GM19351 (cell line): ENCODE measurements around the gene BLMH.
"Not testable (repeated sequence)": the region's sequence is repeated elsewhere in the genome, so short reads cannot be mapped to it uniquely, and the experiment has no call there.

Source experiments
- ATAC-seq: cut with Tn5 transposase; IDR thresholded peaks from one replicate; pipeline ENCODE4 v1.9.1; 2021; ENCODE audit warnings: mild to moderate bottlenecking, moderate library complexity; ENCODE audit not compliant: unreplicated experiment

Gene BLMH

GRCh38 chr17:30232015-30232823 lies 59.5 kb downstream of the BLMH start:
- no peak for ATAC-seq

- no peak for ATAC-seq
These were observed 61.1 kb downstream of the BLMH start for GRCh38 chr17:30230596-30231125.

- not testable (repeated sequence) for ATAC-seq
These were observed 61.7 kb downstream of the BLMH start for GRCh38 chr17:30230009-30230408.

- ATAC-seq, result no peak
These were observed 62.7 kb downstream of the BLMH start for GRCh38 chr17:30229012-30229411.

- no peak for ATAC-seq
These were observed 63.7 kb downstream of the BLMH start for GRCh38 chr17:30228011-30228410.

GRCh38 chr17:30226878-30227277 lies 64.9 kb downstream of the BLMH start:
- no peak for ATAC-seq

GRCh38 chr17:30225919-30226553 lies 65.7 kb downstream of the BLMH start:
- ATAC-seq, result no peak

- ATAC-seq, result no peak
These were observed 66.6 kb downstream of the BLMH start for GRCh38 chr17:30225112-30225511.

GRCh38 chr17:30224419-30224960 lies 67.3 kb downstream of the BLMH start:
- ATAC-seq, result no peak

- ATAC-seq, result no peak
These were observed 69.0 kb downstream of the BLMH start for GRCh38 chr17:30222721-30223175.

- ATAC-seq, result no peak
These were observed 69.5 kb downstream of the BLMH start for GRCh38 chr17:30222251-30222650.

GRCh38 chr17:30221346-30221745 lies 70.4 kb downstream of the BLMH start:
- no peak for ATAC-seq

- ATAC-seq, result no peak
These were observed 71.3 kb downstream of the BLMH start for GRCh38 chr17:30220414-30220813.

- no peak for ATAC-seq
These were observed 71.9 kb downstream of the BLMH start for GRCh38 chr17:30219833-30220232.

GRCh38 chr17:30219315-30219714 lies 72.4 kb downstream of the BLMH start:
- no peak for ATAC-seq

- no peak for ATAC-seq
These were observed 72.9 kb downstream of the BLMH start for GRCh38 chr17:30218799-30219198.

GRCh38 chr17:30217746-30218245 lies 73.9 kb downstream of the BLMH start:
- ATAC-seq, result no peak

GRCh38 chr17:30217054-30217453 lies 74.7 kb downstream of the BLMH start:
- ATAC-seq, result no peak

- peak; percentile 65 for ATAC-seq
These were observed 79.0 kb downstream of the BLMH start for GRCh38 chr17:30212750-30213149.

GRCh38 chr17:30211371-30211770 lies 80.4 kb downstream of the BLMH start:
- ATAC-seq, result no peak

GRCh38 chr17:30210901-30211300 lies 80.8 kb downstream of the BLMH start:
- no peak for ATAC-seq

GRCh38 chr17:30210366-30210765 lies 81.4 kb downstream of the BLMH start:
- no peak for ATAC-seq
